NOMO-1 (cell line): ENCODE results near the gene ZFC3H1.
"Not testable (repeated sequence)": the region's sequence is repeated elsewhere in the genome, so short reads cannot be mapped to it uniquely, and the experiment has no call there.

Source experiments
- DNase-seq, 2 experiments: peaks; one replicate each; lab custom pipeline; 2025; ENCODE audit not compliant: unreplicated experiment in 2 of 2; lab: John Stamatoyannopoulos, UW

Gene ZFC3H1

GRCh38 chr12:71587012-71587411 lies 76.6 kb downstream of the ZFC3H1 start:
- DNase-seq: no peak

- DNase-seq: no peak
Measured at GRCh38 chr12:71585218-71585617, 78.4 kb downstream of the ZFC3H1 start.

- DNase-seq: no peak
Measured at GRCh38 chr12:71584356-71584755, 79.3 kb downstream of the ZFC3H1 start.

DNA sequence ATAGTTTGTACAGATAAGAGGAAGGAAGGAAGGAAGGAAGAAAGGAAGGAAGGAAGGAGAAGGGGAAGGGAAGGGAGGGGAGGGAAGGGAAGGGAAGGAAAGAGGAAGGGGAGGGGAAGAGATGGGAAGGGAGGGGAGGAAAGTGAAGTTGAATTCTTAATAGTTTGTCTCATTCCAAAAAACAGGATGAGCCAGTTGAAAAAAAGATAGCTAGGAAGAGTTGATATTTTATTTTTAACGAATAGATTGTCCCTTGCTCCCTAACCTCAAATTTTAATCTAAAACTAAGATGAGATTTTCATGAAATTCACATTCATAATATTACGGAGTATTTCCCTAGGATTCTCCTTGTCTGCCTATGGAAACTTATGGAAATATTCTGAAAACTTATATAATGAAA lies 80.7 kb downstream of the ZFC3H1 start:
- no peak for DNase-seq

- DNase-seq: no peak
Measured at GRCh38 chr12:71581206-71581605, 82.4 kb downstream of the ZFC3H1 start.

- no peak for DNase-seq
Measured at GRCh38 chr12:71578694-71579258, 84.9 kb downstream of the ZFC3H1 start.

DNA sequence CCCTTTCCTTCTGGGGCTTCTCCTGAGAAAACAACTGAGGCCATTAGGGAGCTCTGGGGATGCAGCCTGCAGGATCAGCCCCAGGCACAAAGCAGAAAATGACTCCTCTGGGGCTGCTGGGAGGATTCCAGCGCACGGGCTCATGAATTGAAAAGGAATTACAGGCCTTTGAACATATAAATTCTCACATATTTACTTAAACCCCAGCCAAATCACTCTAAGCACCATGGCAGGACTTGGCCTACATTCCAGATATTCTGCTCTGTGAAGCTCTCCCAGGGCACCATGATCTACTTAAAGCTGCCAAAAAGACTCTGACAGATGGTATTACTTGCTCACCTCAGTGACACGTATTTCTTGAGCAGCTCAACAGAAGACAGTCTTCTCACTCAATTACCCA lies 87.2 kb downstream of the ZFC3H1 start:
- no peak for DNase-seq

DNA sequence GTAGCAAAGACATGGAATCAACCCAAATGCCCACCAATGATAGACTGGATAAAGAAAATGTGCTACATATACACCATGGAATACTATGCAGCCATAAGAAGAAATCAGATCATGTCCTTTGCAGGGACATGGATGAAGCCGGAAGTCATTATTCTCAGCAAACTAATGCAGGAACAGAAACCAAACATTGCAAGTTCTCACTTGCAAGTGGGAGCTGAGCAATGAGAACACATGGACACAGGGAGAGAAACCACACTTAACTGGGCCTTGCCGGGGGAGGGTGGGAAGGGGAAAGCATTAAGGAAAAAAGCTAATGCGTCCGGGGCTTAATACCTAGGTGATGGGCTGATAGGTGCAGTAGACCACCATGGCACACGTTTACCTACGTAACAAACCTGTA lies 93.8 kb downstream of the ZFC3H1 start:
- not testable (repeated sequence) for DNase-seq

DNA sequence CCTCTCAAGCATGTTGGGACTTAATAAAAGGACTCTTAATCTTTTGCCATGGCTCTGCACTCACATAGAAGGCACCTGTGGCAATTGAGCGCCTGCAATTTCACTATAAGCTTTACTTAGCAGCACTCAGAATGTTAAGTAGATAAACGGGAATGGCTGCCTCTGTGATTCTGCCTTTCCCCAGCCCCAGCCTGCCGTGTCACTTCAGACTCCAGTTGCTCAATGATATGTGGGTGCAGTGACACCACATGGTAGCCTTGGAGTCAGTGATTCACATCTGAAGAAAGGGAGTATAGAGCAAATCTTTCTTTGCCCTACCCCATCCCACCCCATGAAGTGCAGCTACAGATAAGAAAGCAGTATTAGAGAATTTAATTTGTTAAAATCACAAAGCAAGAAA lies 96.1 kb downstream of the ZFC3H1 start:
- no peak for DNase-seq

DNA sequence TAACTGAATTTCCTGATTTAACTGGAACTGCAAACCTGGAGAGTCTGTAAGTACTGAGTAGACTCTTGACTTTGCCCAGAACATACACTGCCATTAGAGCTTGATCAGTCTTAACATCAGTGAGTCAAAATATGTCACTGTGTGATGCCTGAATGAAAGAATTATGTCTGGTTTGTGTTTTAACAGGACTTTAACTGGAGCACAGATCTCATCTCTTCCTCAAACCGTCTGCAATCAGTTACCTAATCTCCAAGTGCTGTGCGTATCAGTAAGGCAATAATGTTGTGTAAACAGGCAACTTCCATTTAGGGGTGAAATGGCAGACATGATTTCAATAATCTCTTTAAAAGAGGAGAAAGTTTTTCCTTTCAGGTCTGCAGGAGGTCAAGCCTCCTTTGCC lies 97.0 kb downstream of the ZFC3H1 start:
- DNase-seq: no peak

- DNase-seq: no peak
Measured at GRCh38 chr12:71565535-71565934, 98.1 kb downstream of the ZFC3H1 start.

GRCh38 chr12:71562676-71563595 lies 100.7 kb downstream of the ZFC3H1 start:
- DNase-seq: no peak
